Activated CD4-positive, alpha-beta T cell treated with anti-CD3 and anti-CD28 coated beads, Interleukin-2, amount 10 ng/mL, durations not matched to agents 7 days and 5 days (primary cell): Measurements from ENCODE around the gene NCK2. TPM values are rescaled to one million over a fixed set of nuclear protein-coding genes. Genes with fewer than 3 reads are reported as not detected.

Source experiments
- CTCF ChIA-PET: fragments of 350-600 bp; sonication (Branson Sonifier 250); formaldehyde crosslinking; loops from one replicate; lab custom pipeline; 2021; ENCODE audit warnings: antibody characterized with exemption; lab: Charles Lee
- POLR2A ChIA-PET: fragments of 350-600 bp; sonication (Branson Sonifier 250); formaldehyde crosslinking; loops from one replicate; lab custom pipeline; 2021; ENCODE audit warnings: antibody characterized with exemption; lab: Charles Lee
- DNase-seq: peaks from one replicate; pipeline ENCODE4 v3.0.0-alpha.2; 2020
- H3K27ac Mint-ChIP-seq: one replicate; pipeline ENCODE4 v1.8.0; 2021; ENCODE audit warnings: mild to moderate bottlenecking, moderate library complexity, mixed read lengths
- H3K27me3 Mint-ChIP-seq: one replicate; pipeline ENCODE4 v1.8.0; 2021; ENCODE audit warnings: mixed read lengths
- H3K36me3 Mint-ChIP-seq: one replicate; pipeline ENCODE4 v1.8.0; 2021; ENCODE audit warnings: low read depth, mixed read lengths
- H3K4me1 Mint-ChIP-seq: one replicate; pipeline ENCODE4 v1.8.0; 2021; ENCODE audit warnings: mixed read lengths
- H3K4me3 Mint-ChIP-seq: one replicate; pipeline ENCODE4 v1.8.0; 2021; ENCODE audit warnings: mild to moderate bottlenecking, moderate library complexity, mixed read lengths
- H3K9me3 Mint-ChIP-seq: one replicate; pipeline ENCODE4 v1.8.0; 2021; ENCODE audit warnings: mixed read lengths
- total RNA-seq, 2 experiments: library from RNA; stranded (reverse); gene quantifications; one replicate each; pipeline ENCODE4 v1.2.3, GENCODE V29; 2021

NCK2 gene
- total RNA-seq, 2 experiments from 2014 or later, result 73.3 to 84.1 TPM

DNA sequence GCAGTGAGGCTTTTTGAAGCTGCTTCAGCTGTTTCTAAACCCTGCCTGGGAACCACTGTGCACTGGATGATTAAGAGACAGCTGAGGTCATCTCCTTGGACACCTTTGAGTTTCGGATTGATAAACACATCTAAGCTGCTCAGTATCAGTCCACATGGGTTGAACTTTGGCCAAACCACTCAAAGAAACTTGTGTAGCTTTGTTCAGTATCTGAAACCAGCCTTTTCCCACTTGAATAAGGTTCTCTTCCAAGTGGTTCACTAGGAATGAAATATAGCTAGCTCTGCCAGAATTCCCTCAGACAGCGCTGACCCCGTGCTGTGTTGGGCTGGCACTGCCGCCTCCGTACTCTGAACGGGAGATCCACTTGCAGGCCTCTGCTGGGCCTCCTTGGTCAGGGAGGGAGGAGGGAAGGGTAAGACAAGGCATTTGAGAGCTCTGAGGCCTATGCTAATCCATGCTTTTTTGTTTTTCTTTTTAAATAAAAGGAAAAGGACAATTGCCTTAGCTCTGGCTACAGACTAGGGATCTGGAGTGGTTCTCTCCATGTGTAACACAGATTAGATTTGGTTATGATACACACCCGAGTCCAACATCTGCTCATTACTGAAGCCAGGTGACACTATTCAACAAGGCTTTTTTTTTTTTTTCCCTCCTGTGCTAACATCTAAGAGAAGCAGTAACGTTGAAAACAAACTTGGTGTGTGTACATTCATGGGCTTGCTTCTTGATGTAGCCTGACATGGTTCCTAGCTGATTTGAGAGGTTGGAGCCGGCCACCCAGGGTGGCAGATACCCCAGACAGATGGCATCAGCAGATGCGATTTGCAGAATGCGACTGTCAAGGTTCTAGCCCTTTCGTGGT, 67.7 kb downstream of the NCK2 start:
- POLR2A ChIA-PET, result interaction anchor here (0.6 to 0.7 kb wide), 2 partner anchors 22 to 163 kb away, joined by 3 read pairs; no protein-coding TSS in a partner anchor
- Mint-ChIP-seq H3K4me3 (no peak overlapping the region), H3K9me3 (no peaks in the 10 kb centered on the region), H3K27me3 (no peaks in the 10 kb centered on the region), H3K4me1 (peaks cover 72% of the 10 kb centered on the region), H3K27ac (peak overlapping the region; percentile 50), H3K36me3 (peaks cover 54% of the 10 kb centered on the region)
- DNase-seq, result no peak
- CTCF ChIA-PET, result interaction anchor here (1.3 to 1.5 kb wide), 2 partner anchors 11 to 58 kb away, joined by 5 to 6 read pairs; no protein-coding TSS in a partner anchor

DNA sequence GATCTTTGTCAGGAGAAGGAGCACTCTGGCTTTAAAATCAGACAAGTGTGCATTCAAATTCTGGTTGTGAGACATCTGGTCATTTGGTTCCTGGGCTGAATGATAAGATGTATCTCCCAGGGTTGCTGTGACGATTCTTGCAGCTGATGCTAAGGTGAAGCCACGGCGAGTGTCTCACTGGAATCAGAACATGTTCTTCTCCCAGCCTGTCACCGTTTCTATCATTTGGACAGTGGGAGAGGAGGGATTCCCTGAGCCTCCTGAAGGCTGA, 68.3 kb downstream of the NCK2 start:
- Mint-ChIP-seq H3K9me3 (no peaks in the 10 kb centered on the region), H3K27ac (no peak overlapping the region), H3K4me3 (no peak overlapping the region), H3K4me1 (peaks cover 71% of the 10 kb centered on the region), H3K27me3 (no peaks in the 10 kb centered on the region), H3K36me3 (peaks cover 59% of the 10 kb centered on the region)
- ChIA-PET CTCF (interaction anchor here (1.5 kb wide), 1 partner anchor 58 kb away, joined by 5 read pairs; no protein-coding TSS in a partner anchor), POLR2A (no interaction called here)
- no peak for DNase-seq

GRCh38 chr2:105813405-105813804, 68.7 kb downstream of the NCK2 start:
- no peak for DNase-seq
- POLR2A ChIA-PET, result no interaction called here
- CTCF ChIA-PET, result interaction anchor here (1.5 kb wide), 1 partner anchor 57 kb away, joined by 5 read pairs; no protein-coding TSS in a partner anchor
- Mint-ChIP-seq H3K36me3 (peaks cover 56% of the 10 kb centered on the region), H3K9me3 (no peaks in the 10 kb centered on the region), H3K27ac (no peak overlapping the region), H3K27me3 (no peaks in the 10 kb centered on the region), H3K4me3 (no peak overlapping the region), H3K4me1 (peaks cover 67% of the 10 kb centered on the region)

GRCh38 chr2:105814291-105814940, 69.7 kb downstream of the NCK2 start:
- Mint-ChIP-seq H3K4me3 (no peak overlapping the region), H3K4me1 (peaks cover 64% of the 10 kb centered on the region), H3K9me3 (no peaks in the 10 kb centered on the region), H3K27ac (peak overlapping the region; percentile 76), H3K27me3 (no peaks in the 10 kb centered on the region), H3K36me3 (peaks cover 54% of the 10 kb centered on the region)
- no peak for DNase-seq
- CTCF ChIA-PET, result no interaction called here
- POLR2A ChIA-PET, result no interaction called here

- Mint-ChIP-seq H3K4me3 (no peak overlapping the region), H3K9me3 (no peaks in the 10 kb centered on the region), H3K4me1 (peaks cover 62% of the 10 kb centered on the region), H3K27ac (no peak overlapping the region), H3K27me3 (no peaks in the 10 kb centered on the region), H3K36me3 (peaks cover 51% of the 10 kb centered on the region)
- ChIA-PET CTCF (interaction anchor here (1.4 kb wide), 2 partner anchors 12 to 32 kb away, joined by 4 read pairs; no protein-coding TSS in a partner anchor), POLR2A (no interaction called here)
- DNase-seq, result no peak
Measured at GRCh38 chr2:105815401-105815800, 70.7 kb downstream of the NCK2 start.

DNA sequence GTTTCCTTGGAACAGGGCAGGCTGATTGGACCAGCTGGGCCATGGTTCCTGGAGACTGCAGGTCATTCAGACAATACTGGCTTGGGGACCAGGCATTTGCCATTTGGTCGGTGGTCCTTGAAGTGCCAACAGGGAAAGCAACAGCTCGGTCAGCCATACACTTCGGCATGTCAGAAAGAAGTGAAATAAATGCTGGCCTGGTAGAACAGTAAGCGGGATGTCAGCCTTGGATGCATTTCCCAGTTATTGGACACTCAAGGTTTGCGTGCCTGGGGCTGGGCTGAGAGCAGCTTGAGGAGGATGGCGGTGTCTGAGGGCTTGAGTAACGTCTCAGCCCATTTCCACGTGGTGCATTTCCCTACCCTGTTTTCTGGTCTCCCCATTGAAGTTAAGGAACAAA, 75.4 kb downstream of the NCK2 start:
- CTCF ChIA-PET, result no interaction called here
- Mint-ChIP-seq H3K27ac (peak overlapping the region; percentile 4), H3K9me3 (no peaks in the 10 kb centered on the region), H3K4me3 (no peak overlapping the region), H3K4me1 (peaks cover 71% of the 10 kb centered on the region), H3K27me3 (no peaks in the 10 kb centered on the region), H3K36me3 (peaks cover 62% of the 10 kb centered on the region)
- no peak for DNase-seq
- POLR2A ChIA-PET, result no interaction called here

DNA sequence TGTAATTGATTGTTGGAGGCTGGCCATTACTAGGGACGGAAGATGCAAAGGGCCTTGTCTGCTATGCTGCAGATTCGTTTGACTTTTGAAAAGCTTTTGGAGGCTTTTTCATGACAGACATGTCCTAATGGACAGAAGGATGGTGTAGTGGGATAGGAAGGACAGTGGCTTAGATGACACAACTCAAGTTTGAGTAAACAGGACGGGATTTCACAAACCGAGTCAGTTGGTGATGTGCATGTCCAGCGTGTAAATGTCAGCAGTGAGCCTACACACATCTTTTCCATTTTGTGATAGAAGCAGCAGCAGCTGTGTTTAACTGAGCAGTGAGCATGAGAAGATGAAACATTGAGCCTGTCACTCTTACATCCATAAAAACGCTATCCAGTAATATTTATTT, 76.0 kb downstream of the NCK2 start:
- Mint-ChIP-seq H3K27me3 (no peaks in the 10 kb centered on the region), H3K4me3 (no peak overlapping the region), H3K36me3 (peaks cover 63% of the 10 kb centered on the region), H3K4me1 (peaks cover 68% of the 10 kb centered on the region), H3K9me3 (peaks cover under 1% of the 10 kb centered on the region), H3K27ac (peak overlapping the region; percentile 4)
- ChIA-PET CTCF (interaction anchor here (1.4 kb wide), 1 partner anchor 17 kb away, joined by 3 read pairs; no protein-coding TSS in a partner anchor), POLR2A (no interaction called here)
- DNase-seq, result no peak

GRCh38 chr2:105821428-105822125, 76.9 kb downstream of the NCK2 start:
- ChIA-PET CTCF (interaction anchor here (0.6 to 1.4 kb wide), 3 partner anchors 11 to 18 kb away, joined by 3 read pairs; no protein-coding TSS in a partner anchor), POLR2A (interaction anchor here (0.5 kb wide), 1 partner anchor 35 kb away, joined by 4 read pairs; no protein-coding TSS in a partner anchor)
- Mint-ChIP-seq H3K9me3 (peaks cover 3% of the 10 kb centered on the region), H3K4me3 (no peak overlapping the region), H3K27me3 (no peaks in the 10 kb centered on the region), H3K4me1 (peaks cover 72% of the 10 kb centered on the region), H3K27ac (peak overlapping the region; percentile 74), H3K36me3 (peaks cover 66% of the 10 kb centered on the region)
- DNase-seq, result no peak

- peak overlapping the region; percentile 74 for H3K27ac Mint-ChIP-seq
- H3K4me1 Mint-ChIP-seq, result peaks cover 70% of the 10 kb centered on the region
- CTCF ChIA-PET, result interaction anchor here (1.1 to 1.4 kb wide), 2 partner anchors 15 to 18 kb away, joined by 3 read pairs; no protein-coding TSS in a partner anchor
- POLR2A ChIA-PET, result interaction anchor here (0.5 to 0.7 kb wide), 3 partner anchors 23 to 51 kb away, joined by 4 to 6 read pairs (median 4); no protein-coding TSS in a partner anchor
- peaks cover 5% of the 10 kb centered on the region for H3K9me3 Mint-ChIP-seq
- DNase-seq, result no peak
- no peaks in the 10 kb centered on the region for H3K27me3 Mint-ChIP-seq
- H3K36me3 Mint-ChIP-seq, result peaks cover 63% of the 10 kb centered on the region
- H3K4me3 Mint-ChIP-seq, result no peak overlapping the region
Measured at GRCh38 chr2:105822186-105822585, 77.5 kb downstream of the NCK2 start.

GRCh38 chr2:105824446-105824845, 79.7 kb downstream of the NCK2 start:
- Mint-ChIP-seq H3K4me1 (peaks cover 83% of the 10 kb centered on the region), H3K27ac (peak overlapping the region; percentile 38), H3K27me3 (no peaks in the 10 kb centered on the region), H3K4me3 (no peak overlapping the region), H3K36me3 (peaks cover 66% of the 10 kb centered on the region), H3K9me3 (peaks cover 11% of the 10 kb centered on the region)
- DNase-seq, result no peak
- CTCF ChIA-PET, result no interaction called here
- POLR2A ChIA-PET, result no interaction called here

- Mint-ChIP-seq H3K27me3 (no peaks in the 10 kb centered on the region), H3K36me3 (peaks cover 78% of the 10 kb centered on the region), H3K27ac (peak overlapping the region; percentile 37), H3K4me1 (peaks cover 82% of the 10 kb centered on the region), H3K9me3 (peaks cover 24% of the 10 kb centered on the region), H3K4me3 (no peak overlapping the region)
- POLR2A ChIA-PET, result no interaction called here
- no peak for DNase-seq
- CTCF ChIA-PET, result no interaction called here
Measured at GRCh38 chr2:105827351-105828096, 82.8 kb downstream of the NCK2 start.

GRCh38 chr2:105828558-105828957, 83.8 kb downstream of the NCK2 start:
- DNase-seq, result no peak
- Mint-ChIP-seq H3K4me3 (no peak overlapping the region), H3K4me1 (peaks cover 80% of the 10 kb centered on the region), H3K27me3 (no peaks in the 10 kb centered on the region), H3K36me3 (peaks cover 78% of the 10 kb centered on the region), H3K9me3 (peaks cover 28% of the 10 kb centered on the region), H3K27ac (no peak overlapping the region)
- ChIA-PET CTCF (interaction anchor here (1.0 kb wide), 1 partner anchor 42 kb away, joined by 3 read pairs; no protein-coding TSS in a partner anchor), POLR2A (no interaction called here)
